PC-9 (cell line): ENCODE results near the gene SMIM21. TPM values are rescaled to one million over a fixed set of nuclear protein-coding genes. Genes with fewer than 3 reads are reported as not detected.

Experiments
- BruUV-seq: library from RNA; stranded (reverse); fragments of 400-500 nt; replicated peaks from 2 replicates; lab custom pipeline; 2021; lab: Mats Ljungman, UMichigan
- CTCF ChIA-PET: fragments of 300-600 bp; sonication (Branson Sonifier 250); formaldehyde crosslinking; loops from one replicate; lab custom pipeline; 2022; ENCODE audit warnings: antibody characterized with exemption; lab: Charles Lee
- POLR2A ChIA-PET: fragments of 300-600 bp; sonication (Branson Sonifier 250); formaldehyde crosslinking; loops from one replicate; lab custom pipeline; 2022; ENCODE audit warnings: antibody characterized with exemption; ENCODE audit not compliant: unreplicated experiment; lab: Charles Lee
- DNase-seq, 2 experiments: peaks; one replicate each; pipeline versions ENCODE4 v3.0.0 to v3.0.0-alpha.2; 2015 to 2022; ENCODE audit warnings: mixed read lengths in 1 of 2
- H2AFZ ChIP-seq: fragments of 200-600 bp; sonication (generic); 2 replicates; pipeline ENCODE4 v1.8.1; 2017; ENCODE audit warnings: antibody characterized with exemption
- H3F3A ChIP-seq: fragments of 200-600 bp; sonication (generic); 2 replicates; pipeline ENCODE4 v1.8.1; 2017; ENCODE audit warnings: antibody characterized with exemption, mild to moderate bottlenecking, low read depth; ENCODE audit not compliant: insufficient read depth
- H3K27ac ChIP-seq: fragments of 200-600 bp; sonication (generic); 2 replicates; pipeline ENCODE4 v1.6.1; 2016; ENCODE audit warnings: mixed run types
- H3K27me3 ChIP-seq: fragments of 200-600 bp; sonication (generic); 2 replicates; pipeline ENCODE4 v1.6.1; 2016; ENCODE audit warnings: low read depth, mixed run types; ENCODE audit not compliant: insufficient read depth
- H3K36me3 ChIP-seq: fragments of 200-600 bp; sonication (generic); 2 replicates; pipeline ENCODE4 v1.6.1; 2016; ENCODE audit warnings: low read depth, mixed run types
- H3K4me1 ChIP-seq: fragments of 200-600 bp; sonication (generic); replicated peaks from 2 replicates; pipeline ENCODE4 v1.6.1; 2016; ENCODE audit warnings: mixed run types; ENCODE audit not compliant: insufficient read depth
- H3K4me2 ChIP-seq: fragments of 200-600 bp; sonication (generic); 2 replicates; pipeline ENCODE4 v1.6.1; 2017; ENCODE audit warnings: mixed run types
- H3K4me3 ChIP-seq: fragments of 200-600 bp; sonication (generic); 2 replicates; pipeline ENCODE4 v1.6.1; 2016; ENCODE audit warnings: mixed run types
- H3K79me2 ChIP-seq: fragments of 200-600 bp; sonication (generic); 2 replicates; pipeline ENCODE4 v1.6.1; 2017; ENCODE audit warnings: low read depth, mixed run types
- H3K9me2 ChIP-seq: fragments of 200-600 bp; sonication (generic); 2 replicates; pipeline ENCODE4 v1.8.1; 2017; ENCODE audit warnings: mild to moderate bottlenecking; ENCODE audit not compliant: insufficient read depth
- H3K9me3 ChIP-seq: fragments of 200-600 bp; sonication (generic); 2 replicates; pipeline ENCODE4 v1.8.1; 2016; ENCODE audit warnings: low read depth; ENCODE audit not compliant: insufficient read depth
- H4K20me1 ChIP-seq: fragments of 200-600 bp; sonication (generic); 2 replicates; pipeline ENCODE4 v1.8.1; 2017; ENCODE audit not compliant: insufficient read depth
- CTCF ChIP-seq: fragments of 200-600 bp; sonication (generic); conservative IDR thresholded peaks from 2 replicates; pipeline ENCODE4 v1.6.1; 2017; ENCODE audit warnings: mixed run types, antibody characterized with exemption, mild to moderate bottlenecking, moderate library complexity
- EZH2 ChIP-seq: fragments of 200-600 bp; sonication (generic); IDR thresholded peaks from 2 replicates; pipeline ENCODE4 v1.8.0; 2017; ENCODE audit warnings: antibody characterized with exemption, low read depth
- intact Hi-C: fragments of 100-400 bp; cut with micrococcal nuclease; formaldehyde crosslinking; loops from one replicate; pipeline ENCODE4 v1.10.0; 2022; ENCODE audit not compliant: unreplicated experiment
- total RNA-seq: library from RNA; stranded (reverse); gene quantifications from 2 replicates; pipeline ENCODE4 v1.2.3, GENCODE V29; 2021

Gene SMIM21
- total RNA-seq, 1 experiment from 2014 or later, result not detected

- Histone ChIP-seq H3K27ac (no peak overlapping the region), H3K27me3 (peaks cover 75% of the 10 kb centered on the region), H3K79me2 (no peaks in the 10 kb centered on the region), H4K20me1 (no peaks in the 10 kb centered on the region), H3K36me3 (no peaks in the 10 kb centered on the region), H3K4me3 (no peak overlapping the region), H3K4me2 (no peak overlapping the region), H3F3A (no peaks in the 10 kb centered on the region), H2AFZ (no peak overlapping the region), H3K9me3 (no peaks in the 10 kb centered on the region; the same call in 1 of the 2 replicates), H3K9me2 (peaks cover 3% of the 10 kb centered on the region; the same call in 1 of the 2 replicates), H3K4me1 (no peaks in the 10 kb centered on the region)
- intact Hi-C loops, result no loop called here
- POLR2A ChIA-PET, result no interaction called here
- TF ChIP-seq CTCF, result no peak
- no peak for TF ChIP-seq EZH2
- BruUV-seq, result no TSS peak
- CTCF ChIA-PET, result no interaction called here
- no peak for DNase-seq
Observed at GRCh38 chr18:75374466-75374865, 53.0 kb downstream of the SMIM21 start.

GRCh38 chr18:75369026-75369721 lies 58.3 kb downstream of the SMIM21 start:
- Histone ChIP-seq H4K20me1 (no peaks in the 10 kb centered on the region), H3K36me3 (no peaks in the 10 kb centered on the region), H3K4me1 (no peaks in the 10 kb centered on the region), H3K4me3 (no peak overlapping the region), H3K9me2 (peaks cover 3% of the 10 kb centered on the region; the same call in 1 of the 2 replicates), H3F3A (no peaks in the 10 kb centered on the region), H3K9me3 (no peaks in the 10 kb centered on the region), H3K27me3 (peaks cover 91% of the 10 kb centered on the region), H3K4me2 (no peak overlapping the region), H3K79me2 (no peaks in the 10 kb centered on the region), H2AFZ (no peak overlapping the region; the same call in 1 of the 2 replicates), H3K27ac (no peak overlapping the region)
- ChIA-PET POLR2A (no interaction called here), CTCF (no interaction called here)
- intact Hi-C loops, result no loop called here
- TF ChIP-seq EZH2, result no peak
- TF ChIP-seq CTCF, result no peak
- no TSS peak for BruUV-seq
- no peak for DNase-seq

GRCh38 chr18:75365837-75366236 lies 61.7 kb downstream of the SMIM21 start:
- Histone ChIP-seq H2AFZ (no peak overlapping the region), H3K9me3 (no peaks in the 10 kb centered on the region), H3K4me1 (no peaks in the 10 kb centered on the region), H3K4me2 (no peak overlapping the region), H3F3A (no peaks in the 10 kb centered on the region), H3K4me3 (no peak overlapping the region), H4K20me1 (no peaks in the 10 kb centered on the region), H3K27me3 (peaks cover 94% of the 10 kb centered on the region), H3K27ac (no peak overlapping the region), H3K36me3 (no peaks in the 10 kb centered on the region), H3K79me2 (no peaks in the 10 kb centered on the region), H3K9me2 (no peaks in the 10 kb centered on the region)
- DNase-seq, result no peak
- BruUV-seq, result no TSS peak
- intact Hi-C loops, result no loop called here
- POLR2A ChIA-PET, result no interaction called here
- TF ChIP-seq CTCF, result no peak
- TF ChIP-seq EZH2, result no peak
- CTCF ChIA-PET, result no interaction called here
